K562 (cell line): ENCODE measurements around the gene NKIRAS2. TPM values are rescaled to one million over a fixed set of nuclear protein-coding genes. Genes with fewer than 3 reads are reported as not detected.

Experiments
- ARID1B ChIP-seq: fragments of 450-650 bp; IDR thresholded peaks from 2 replicates; pipeline ENCODE4 v1.6.1; 2016; ENCODE audit warnings: antibody characterized with exemption, mild to moderate bottlenecking, inconsistent platforms
- CCNT2 ChIP-seq: IDR thresholded peaks from 2 replicates; pipeline ENCODE4 v1.6.1; 2011; ENCODE audit warnings: borderline replicate concordance, low read depth, mild to moderate bottlenecking, moderate library complexity, mixed read lengths, low read length; ENCODE audit not compliant: insufficient read length; ENCODE audit errors: extremely low read depth
- CGGBP1 ChIP-seq: fragments of 250-450 bp; sonication (Bioruptor Pico); IDR thresholded peaks from 2 replicates; pipeline ENCODE4 v1.9.0; 2021; ENCODE audit warnings: mild to moderate bottlenecking
- CTCFL ChIP-seq: IDR thresholded peaks from 2 replicates; pipeline ENCODE4 v1.6.1; 2011; ENCODE audit warnings: borderline replicate concordance, low read depth, mild to moderate bottlenecking, moderate library complexity, low read length; ENCODE audit not compliant: insufficient read depth, poor library complexity, severe bottlenecking
- CXXC5 ChIP-seq: fragments of 250-450 bp; sonication (Bioruptor Pico); IDR thresholded peaks from 2 replicates; pipeline ENCODE4 v1.8.0; 2022; ENCODE audit warnings: inconsistent platforms, mild to moderate bottlenecking, moderate library complexity
- EP400 ChIP-seq: fragments of 450-650 bp; IDR thresholded peaks from 2 replicates; pipeline ENCODE4 v1.6.1; 2017; ENCODE audit warnings: antibody characterized with exemption, mild to moderate bottlenecking, moderate library complexity
- ETS1 ChIP-seq: conservative IDR thresholded peaks from 2 replicates; pipeline ENCODE4 v1.6.1; 2011; ENCODE audit warnings: low read depth, mild to moderate bottlenecking, low read length; ENCODE audit not compliant: control insufficient read depth
- HES1 ChIP-seq: fragments of 450-650 bp; IDR thresholded peaks from 2 replicates; pipeline ENCODE4 v1.6.1; 2016; ENCODE audit warnings: low read depth, mild to moderate bottlenecking, moderate library complexity
- ID3 ChIP-seq, 2 experiments: fragments of 250-450 bp in 1 of 2; fragments of 450-650 bp in 1 of 2; sonication (Bioruptor Pico) in 1 of 2; IDR thresholded peaks; 2 replicates each; pipeline versions ENCODE4 v1.6.1 to v1.8.0; 2016 to 2021; ENCODE audit warnings: mild to moderate bottlenecking in 2 of 2, moderate library complexity in 2 of 2, missing compliant biosample characterization in 1 of 2, missing genetic modification characterization in 1 of 2
- JUND ChIP-seq, 2 experiments: IDR thresholded peaks; 2 replicates in 1 of 2; 3 replicates in 1 of 2; pipeline ENCODE4 v1.6.1; 2011; ENCODE audit warnings: borderline replicate concordance in 2 of 2, low read depth in 2 of 2, low read length in 2 of 2, improper control_type of control experiment in 1 of 2, missing biosample characterization in 1 of 2, missing genetic modification characterization in 1 of 2, missing genetic modification reagents in 1 of 2
- NFATC3 ChIP-seq: fragments of 450-650 bp; IDR thresholded peaks from 2 replicates; pipeline ENCODE4 v1.6.1; 2017; ENCODE audit warnings: mild to moderate bottlenecking
- PHF8 ChIP-seq: fragments of 200-600 bp; sonication (generic); IDR thresholded peaks from 2 replicates; pipeline ENCODE4 v1.6.1; 2012; ENCODE audit warnings: mixed run types, mild to moderate bottlenecking, inconsistent platforms, low read length, moderate library complexity, borderline replicate concordance
- RBM25 ChIP-seq: fragments of 200-400 bp; formaldehyde crosslinking; IDR thresholded peaks from 2 replicates; pipeline ENCODE4 v1.6.1; 2018; ENCODE audit warnings: low read length, low read depth, moderate library complexity; ENCODE audit not compliant: severe bottlenecking
- SMARCC2 ChIP-seq: fragments of 450-650 bp; IDR thresholded peaks from 2 replicates; pipeline ENCODE4 v1.6.1; 2017; ENCODE audit warnings: antibody characterized with exemption, moderate library complexity, mild to moderate bottlenecking, low read depth
- SNIP1 ChIP-seq: fragments of 450-650 bp; IDR thresholded peaks from 2 replicates; pipeline ENCODE4 v1.7.1; 2017; ENCODE audit warnings: low read depth, mild to moderate bottlenecking
- SUPT5H ChIP-seq: fragments of 450-650 bp; IDR thresholded peaks from 2 replicates; pipeline ENCODE4 v1.6.1; 2016
- TAF1 ChIP-seq: IDR thresholded peaks from 2 replicates; pipeline ENCODE4 v1.6.1; 2011; ENCODE audit warnings: mild to moderate bottlenecking, low read length, moderate library complexity; ENCODE audit not compliant: insufficient read depth, control insufficient read depth, severe bottlenecking; ENCODE audit errors: extremely low read depth
- TBP ChIP-seq: optimal IDR thresholded peaks from 2 replicates; pipeline ENCODE3; 2011; ENCODE audit warnings: low read depth, low read length, improper control_type of control experiment
- TCF7L2 ChIP-seq: fragments of 150-350 bp; IDR thresholded peaks from 2 replicates; pipeline ENCODE4 v1.6.1; 2016; ENCODE audit warnings: low read depth, mild to moderate bottlenecking, low read length, moderate library complexity
- ZNF197 ChIP-seq: fragments of 200-800 bp; sonication (Bioruptor generic); IDR thresholded peaks from 2 replicates; pipeline ENCODE4 v1.6.1; 2016; ENCODE audit warnings: low read depth, missing genetic modification characterization, missing compliant biosample characterization
- ZNF239 ChIP-seq: fragments of 250-450 bp; sonication (Bioruptor Pico); IDR thresholded peaks from 2 replicates; pipeline ENCODE4 v1.4.0; 2020; ENCODE audit warnings: mild to moderate bottlenecking
- ZNF830 ChIP-seq: fragments of 250-450 bp; sonication (Bioruptor Pico); IDR thresholded peaks from 2 replicates; pipeline ENCODE4 v1.5.0; 2021; ENCODE audit warnings: mild to moderate bottlenecking
- polyA plus RNA-seq, 8 experiments: library from polyadenylated mRNA; depleted of rRNA in 4 of 8; stranded (reverse) in 5 of 8; unstranded in 3 of 8; fragments of >200 nt; fragmentation: Nextera tagmentation in 2 of 8; fragmentation: Illumina TruSeq in 1 of 8; extraction: Ambion mirVana in 2 of 8; extraction: Trizol in 1 of 8; gene quantifications; 2 replicates each; pipeline versions ENCODE4 v1.2.1 to v1.2.3, GENCODE V29; 2011 to 2014; ENCODE audit warnings: inconsistent platforms in 1 of 8, missing spikeins in 1 of 8
- total RNA-seq, 7 experiments: library from RNA; depleted of rRNA in 6 of 7; stranded (reverse); fragments of >200 nt in 6 of 7; fragmentation: Illumina TruSeq in 2 of 7; extraction: Trizol in 2 of 7; gene quantifications; 2 replicates each; pipeline versions ENCODE4 v1.2.1 to v1.2.3, GENCODE V29; 2011 to 2021; ENCODE audit warnings: low replicate concordance in 1 of 7

The NKIRAS2 gene
- total and polyA plus RNA-seq, 9 of the 15 experiments (the other 6 are each of a cell fraction or from before 2014, with no cell fraction given), result 10.1 to 65.5 (median 29.8) TPM

- TF ChIP-seq ETS1 (no peak), SUPT5H (peak; percentile 38; the same call in 1 of the 2 replicates), ZNF197 (0 out of 2 replicates have a peak, but pooled peaks have one; percentile 34), HES1 (no peak), CCNT2 (peak; percentile 54), JUND (IDR thresholded peaks at IDR 0.05; ENCODE audit: borderline replicate concordance, low read depth, low read length) (no peak), JUND (tag; IDR thresholded peaks at IDR 0.05; ENCODE audit: borderline replicate concordance, low read depth, low read length) (no peak), RBM25 (no peak), TBP (peak; percentile 36), CXXC5 (peak; percentile 28; the same call in 1 of the 2 replicates), ID3 (CRISPR knock-in tag; IDR thresholded peaks at IDR 0.05) (no peak), ID3 (tag; IDR thresholded peaks at IDR 0.05) (no peak), NFATC3 (no peak), EP400 (no peak), ZNF830 (CRISPR knock-in tag) (no peak), PHF8 (peak; percentile 35; the same call in 1 of the 2 replicates), ZNF239 (CRISPR knock-in tag) (no peak), TCF7L2 (no peak), ARID1B (no peak), TAF1 (peak; percentile 46), SNIP1 (no peak), CGGBP1 (CRISPR knock-in tag) (no peak), CTCFL (peak; percentile 51), SMARCC2 (no peak)
Measured at GRCh38 chr17:42050393-42051012, 30.6 kb downstream of the NKIRAS2 start, which contains the start of gene C17orf113 (continued).
